Ovary (tissue), 3 donors: ENCODE results near the gene OR10A3.

Source experiments
- CTCF ChIP-seq, 3 donors: fragments of 450-650 bp in 2 of 3; fragments of 200-600 bp in 1 of 3; IDR thresholded peaks; one replicate each; pipeline versions ENCODE4 v1.5.1 to v1.8.0; 2016 to 2022; ENCODE audit warnings: antibody characterized with exemption in 3 of 3, mild to moderate bottlenecking in 1 of 3
- EP300 ChIP-seq: sonication (generic); formaldehyde crosslinking; IDR thresholded peaks from one replicate; pipeline ENCODE4 v1.6.1; 2017; ENCODE audit warnings: antibody characterized with exemption
- POLR2A ChIP-seq: fragments of 450-650 bp; IDR thresholded peaks from one replicate; pipeline ENCODE4 v1.6.1; 2017; ENCODE audit warnings: antibody characterized with exemption, mild to moderate bottlenecking, moderate library complexity
- donor health status: DM: no; HTN: no; CAD: no.

GRCh38 chr11:7911011-7911410, 30.5 kb downstream of the OR10A3 start:
- TF ChIP-seq POLR2A = no peak
- TF ChIP-seq CTCF (IDR thresholded peaks at IDR 0.05) = no peak
- no peak for TF ChIP-seq EP300
